GM12878 (cell line): ENCODE data around the gene F2RL1.

ENCODE experiments used
- EZH2 ChIP-seq: IDR thresholded peaks from 2 replicates; pipeline ENCODE4 v1.6.1; 2012; ENCODE audit warnings: low read depth, mild to moderate bottlenecking, control low read depth, inconsistent platforms, low read length, borderline replicate concordance; ENCODE audit not compliant: control insufficient read depth
- IKZF1 ChIP-seq: fragments of 450-650 bp; conservative IDR thresholded peaks from 2 replicates; pipeline ENCODE4 v1.6.1; 2017; ENCODE audit warnings: antibody characterized with exemption, mild to moderate bottlenecking
- POLR2A ChIP-seq: IDR thresholded peaks from 2 replicates; pipeline ENCODE4 v1.6.1; 2011; ENCODE audit warnings: low read depth, mild to moderate bottlenecking, low read length
- POLR2AphosphoS2 ChIP-seq: IDR thresholded peaks from 2 replicates; pipeline ENCODE4 v1.6.1; 2011; ENCODE audit warnings: low read depth, mild to moderate bottlenecking, low read length, improper control_type of control experiment, moderate library complexity
- RAD21 ChIP-seq: IDR thresholded peaks from 2 replicates; pipeline ENCODE4 v1.6.1; 2011; ENCODE audit warnings: mild to moderate bottlenecking, low read depth, low read length, moderate library complexity; ENCODE audit not compliant: insufficient read depth
- TARDBP ChIP-seq: IDR thresholded peaks from 2 replicates; pipeline ENCODE4 v1.6.1; 2016; ENCODE audit warnings: borderline replicate concordance
- TF ChIP-seq, protein P1 (sequence below), 3 experiments: IDR thresholded peaks in 2 of 3; conservative IDR thresholded peaks in 1 of 3; 2 replicates each; pipeline ENCODE4 v1.5.1; 2011; ENCODE audit warnings: low read depth in 3 of 3, low read length in 3 of 3, mild to moderate bottlenecking in 3 of 3, control low read depth in 2 of 3, moderate library complexity in 2 of 3, inconsistent platforms in 1 of 3, mixed read lengths in 1 of 3; ENCODE audit not compliant: control insufficient read depth in 2 of 3, insufficient read depth in 1 of 3; ENCODE audit errors: extremely low read depth in 1 of 3
- TF ChIP-seq, protein P2 (sequence below): IDR thresholded peaks from 2 replicates; pipeline ENCODE4 v1.6.1; 2011; ENCODE audit warnings: low read depth, mild to moderate bottlenecking, low read length, moderate library complexity, borderline replicate concordance; ENCODE audit errors: extremely low read depth

- no peak for TF ChIP-seq RAD21
- TF ChIP-seq POLR2A, result no peak
- TF ChIP-seq TARDBP, result no peak
- TF ChIP-seq EZH2, result no peak
- TF ChIP-seq, protein P1, sequence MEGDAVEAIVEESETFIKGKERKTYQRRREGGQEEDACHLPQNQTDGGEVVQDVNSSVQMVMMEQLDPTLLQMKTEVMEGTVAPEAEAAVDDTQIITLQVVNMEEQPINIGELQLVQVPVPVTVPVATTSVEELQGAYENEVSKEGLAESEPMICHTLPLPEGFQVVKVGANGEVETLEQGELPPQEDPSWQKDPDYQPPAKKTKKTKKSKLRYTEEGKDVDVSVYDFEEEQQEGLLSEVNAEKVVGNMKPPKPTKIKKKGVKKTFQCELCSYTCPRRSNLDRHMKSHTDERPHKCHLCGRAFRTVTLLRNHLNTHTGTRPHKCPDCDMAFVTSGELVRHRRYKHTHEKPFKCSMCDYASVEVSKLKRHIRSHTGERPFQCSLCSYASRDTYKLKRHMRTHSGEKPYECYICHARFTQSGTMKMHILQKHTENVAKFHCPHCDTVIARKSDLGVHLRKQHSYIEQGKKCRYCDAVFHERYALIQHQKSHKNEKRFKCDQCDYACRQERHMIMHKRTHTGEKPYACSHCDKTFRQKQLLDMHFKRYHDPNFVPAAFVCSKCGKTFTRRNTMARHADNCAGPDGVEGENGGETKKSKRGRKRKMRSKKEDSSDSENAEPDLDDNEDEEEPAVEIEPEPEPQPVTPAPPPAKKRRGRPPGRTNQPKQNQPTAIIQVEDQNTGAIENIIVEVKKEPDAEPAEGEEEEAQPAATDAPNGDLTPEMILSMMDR (IDR thresholded peaks at IDR 0.05 in 2 of 3, conservative IDR thresholded peaks at IDR 0.05 in 1 of 3; ENCODE audit: control insufficient read depth in 2 of 3, extremely low read depth in 1 of 3, insufficient read depth in 1 of 3, low read depth in 3 of 3, low read length in 3 of 3), result no peak
- TF ChIP-seq IKZF1, result no peak
- no peak for TF ChIP-seq POLR2AphosphoS2
- TF ChIP-seq, protein P2, sequence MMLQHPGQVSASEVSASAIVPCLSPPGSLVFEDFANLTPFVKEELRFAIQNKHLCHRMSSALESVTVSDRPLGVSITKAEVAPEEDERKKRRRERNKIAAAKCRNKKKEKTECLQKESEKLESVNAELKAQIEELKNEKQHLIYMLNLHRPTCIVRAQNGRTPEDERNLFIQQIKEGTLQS, result no peak
These were observed 36.4 kb upstream of the F2RL1 start for GRCh38 chr5:76782444-76782843.
